Transverse colon (tissue), 4 donors: ENCODE results near the gene UBALD1.

Experiments
- CTCF ChIP-seq, 5 experiments: fragments of 200-600 bp in 3 of 5; fragments of 450-650 bp in 2 of 5; sonication (generic) in 3 of 5; IDR thresholded peaks; 1 replicate in 2 of 5; 2 replicates in 3 of 5; pipeline ENCODE4 v1.5.1; 2016 to 2017; ENCODE audit warnings: antibody characterized with exemption in 5 of 5, inconsistent platforms in 3 of 5, mild to moderate bottlenecking in 2 of 5, moderate library complexity in 1 of 5
- EP300 ChIP-seq: sonication (generic); formaldehyde crosslinking; IDR thresholded peaks from one replicate; pipeline ENCODE4 v1.6.1; 2017; ENCODE audit warnings: antibody characterized with exemption, low read depth
- POLR2A ChIP-seq: fragments of 450-650 bp; IDR thresholded peaks from one replicate; pipeline ENCODE4 v1.6.1; 2016; ENCODE audit warnings: antibody characterized with exemption, mild to moderate bottlenecking, moderate library complexity
- POLR2AphosphoS5 ChIP-seq, 3 donors: sonication (generic); formaldehyde crosslinking; IDR thresholded peaks; one replicate each; pipeline ENCODE4 v1.6.1; 2016; ENCODE audit warnings: antibody characterized with exemption in 3 of 3

GRCh38 chr16:4624827-4625559 is 10.3 kb upstream of the UBALD1 start:
- TF ChIP-seq CTCF (IDR thresholded peaks at IDR 0.05), result no peak
- peak; percentile 82 for TF ChIP-seq POLR2A
- peak; percentile 54 to 86 (median 84) for TF ChIP-seq POLR2AphosphoS5 (IDR thresholded peaks at IDR 0.05)
- TF ChIP-seq EP300, result no peak
